GM21576 (cell line): ENCODE results near the gene AMOT.

ENCODE experiments used
- ATAC-seq: cut with Tn5 transposase; IDR thresholded peaks from one replicate; pipeline ENCODE4 v1.9.1; 2021; ENCODE audit warnings: mild to moderate bottlenecking, moderate library complexity; ENCODE audit not compliant: unreplicated experiment

AMOT gene

GRCh38 chrX:112738347-112739033 is 102.1 kb downstream of the AMOT start:
- no peak for ATAC-seq

- ATAC-seq: no peak
These were observed 104.3 kb downstream of the AMOT start for GRCh38 chrX:112736310-112736709.

- ATAC-seq: no peak
These were observed 105.5 kb downstream of the AMOT start for GRCh38 chrX:112735147-112735546.

GRCh38 chrX:112734290-112734689 is 106.3 kb downstream of the AMOT start:
- ATAC-seq: no peak

GRCh38 chrX:112731793-112732192 is 108.8 kb downstream of the AMOT start:
- ATAC-seq: no peak
